ENCODE data around the gene PRSS8.
A peak's percentile ranks its signal among the peaks of the same experiment; 100 is the strongest.

The PRSS8 gene

DNA sequence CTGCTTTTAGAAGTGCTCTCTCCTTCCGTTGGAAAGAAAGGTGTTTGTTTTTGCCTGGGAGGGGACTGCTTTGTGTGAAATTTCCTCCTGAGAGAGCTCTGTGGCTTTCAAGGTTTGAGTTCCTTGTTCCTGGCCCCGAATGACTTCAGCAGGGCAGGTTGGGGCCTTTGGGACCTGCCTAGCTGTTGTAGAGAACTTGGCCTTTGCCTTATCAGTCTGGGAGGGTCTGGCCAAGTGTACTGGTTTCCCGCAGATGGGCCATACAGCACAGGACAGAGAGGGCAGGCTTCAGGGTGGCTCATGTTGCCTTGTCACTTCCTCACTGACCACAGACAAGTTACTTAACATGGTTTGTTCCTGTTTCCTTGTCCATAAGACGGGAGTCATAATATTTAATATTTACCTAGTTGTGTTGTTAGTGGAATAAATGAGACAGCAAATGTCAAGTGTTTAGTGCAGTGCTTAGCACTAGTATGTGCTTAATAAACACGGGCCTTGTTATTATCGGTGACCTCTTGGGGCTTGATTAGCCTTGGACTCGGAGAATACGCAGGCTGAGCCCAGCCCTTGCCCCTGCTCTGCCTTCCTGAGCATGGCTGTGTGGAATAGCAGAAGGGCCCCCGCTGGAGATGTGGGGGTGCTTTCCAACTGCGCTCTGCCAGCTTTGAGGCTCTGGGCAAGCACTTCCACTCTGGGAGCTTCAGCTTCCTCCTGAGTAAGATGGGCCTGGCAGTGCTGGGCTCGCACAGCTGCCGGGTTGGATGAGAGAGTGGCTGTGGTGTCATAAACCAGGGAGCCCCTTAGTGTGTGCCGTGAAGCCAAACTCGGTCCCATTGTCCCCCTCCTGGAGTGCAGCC, 6.6 kb downstream of the PRSS8 start:
- no peak for DNase-seq (ENCODE audit: low spot score)

DNA sequence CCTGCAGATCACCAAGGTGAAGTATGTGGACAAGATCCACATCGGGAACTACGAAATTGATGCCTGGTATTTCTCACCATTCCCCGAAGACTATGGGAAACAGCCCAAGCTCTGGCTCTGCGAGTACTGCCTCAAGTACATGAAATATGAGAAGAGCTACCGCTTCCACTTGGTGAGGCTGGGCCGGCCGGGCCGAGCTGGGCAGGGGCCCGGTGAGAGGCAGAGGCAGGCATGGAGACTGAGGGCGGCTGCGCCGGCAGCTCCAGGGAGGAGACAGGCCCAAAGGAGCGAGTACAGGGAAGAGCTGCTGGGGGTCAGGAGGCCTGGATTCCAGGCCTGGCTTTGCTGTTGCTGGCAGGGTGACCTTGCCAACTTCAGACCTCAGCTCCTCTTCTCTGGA, 8.3 kb downstream of the PRSS8 start:
- no peak for DNase-seq (ENCODE audit: low spot score)

DNA sequence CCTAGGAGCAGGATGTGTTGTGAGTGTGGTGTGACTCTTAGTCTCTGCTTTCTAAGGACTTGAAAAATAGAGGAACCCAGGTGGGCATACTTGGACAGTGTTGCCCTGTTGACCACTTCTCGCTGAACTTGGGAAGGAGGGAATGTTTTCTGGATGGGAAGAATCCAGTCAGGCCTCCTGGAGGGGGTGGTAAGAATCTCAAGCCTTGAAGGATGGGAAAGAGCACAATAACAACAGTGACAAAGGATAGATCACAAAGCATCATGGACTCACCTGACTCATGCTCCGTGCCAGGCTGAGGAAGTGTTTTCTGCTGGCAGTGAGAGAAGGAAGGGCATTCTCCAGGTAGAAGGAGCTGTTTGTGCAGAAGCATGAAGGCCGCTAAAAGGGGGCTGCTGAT, 9.7 kb downstream of the PRSS8 start:
- DNase-seq (ENCODE audit: low spot score) = no peak

DNA sequence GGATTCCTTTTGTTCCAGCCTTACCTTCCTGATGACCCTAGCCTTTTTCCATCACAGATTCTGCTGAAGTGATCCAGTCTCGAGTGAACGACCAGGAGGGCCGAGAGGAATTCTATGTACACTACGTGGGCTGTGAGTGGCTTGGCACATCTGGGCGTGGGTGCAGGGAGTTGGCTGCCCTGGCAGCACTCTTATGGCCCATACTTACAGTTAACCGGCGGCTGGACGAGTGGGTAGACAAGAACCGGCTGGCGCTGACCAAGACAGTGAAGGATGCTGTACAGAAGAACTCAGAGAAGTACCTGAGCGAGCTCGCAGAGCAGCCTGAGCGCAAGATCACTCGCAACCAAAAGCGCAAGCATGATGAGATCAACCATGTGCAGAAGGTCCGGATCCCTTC, 15.4 kb downstream of the PRSS8 start:
- no peak for DNase-seq (ENCODE audit: low spot score)

DNA sequence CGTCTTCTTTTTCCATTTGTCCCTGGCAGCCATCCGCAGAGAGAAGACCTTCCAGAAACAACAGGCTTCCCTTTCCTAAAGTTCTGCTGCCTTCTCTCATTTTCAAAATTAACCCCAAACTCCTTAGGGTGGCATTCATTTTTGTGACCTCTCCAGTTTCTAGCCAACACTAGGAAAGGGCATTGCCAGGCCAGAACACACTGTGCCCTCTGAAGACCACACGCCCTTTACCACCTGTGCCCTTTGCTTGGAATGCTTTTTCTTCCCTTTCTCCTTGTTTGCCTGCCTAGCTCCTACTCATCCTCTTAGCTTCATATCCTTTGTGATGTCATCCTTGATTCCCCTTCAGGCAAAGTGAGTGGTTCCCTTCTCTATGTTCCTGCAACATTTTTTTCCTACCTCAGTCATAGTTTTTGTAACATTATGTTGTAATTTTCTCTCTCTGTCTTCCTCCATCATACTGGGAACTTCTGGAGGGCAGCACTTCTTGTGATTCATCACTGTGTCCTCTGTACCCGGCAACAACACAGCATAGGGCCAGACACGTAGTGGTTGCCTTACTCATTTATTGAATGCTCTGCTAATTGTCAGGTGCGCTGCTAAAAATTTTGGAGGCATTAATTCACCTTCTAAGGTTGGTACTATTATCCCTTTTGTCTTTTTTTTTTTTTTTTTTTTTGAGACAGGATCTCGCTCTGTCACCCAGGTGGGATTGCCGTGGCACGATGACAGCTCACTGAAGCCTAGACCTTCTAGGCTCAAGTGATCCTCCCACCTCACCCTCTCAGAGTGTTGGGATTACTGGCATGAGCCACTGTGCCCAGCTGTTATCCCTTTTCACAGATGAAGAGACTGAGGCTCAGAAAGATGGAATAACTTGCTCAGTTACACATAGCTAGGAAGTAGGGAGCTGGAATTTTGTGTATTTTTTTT, 17.0 kb downstream of the PRSS8 start:
- DNase-seq (ENCODE audit: low spot score) = no peak

DNA sequence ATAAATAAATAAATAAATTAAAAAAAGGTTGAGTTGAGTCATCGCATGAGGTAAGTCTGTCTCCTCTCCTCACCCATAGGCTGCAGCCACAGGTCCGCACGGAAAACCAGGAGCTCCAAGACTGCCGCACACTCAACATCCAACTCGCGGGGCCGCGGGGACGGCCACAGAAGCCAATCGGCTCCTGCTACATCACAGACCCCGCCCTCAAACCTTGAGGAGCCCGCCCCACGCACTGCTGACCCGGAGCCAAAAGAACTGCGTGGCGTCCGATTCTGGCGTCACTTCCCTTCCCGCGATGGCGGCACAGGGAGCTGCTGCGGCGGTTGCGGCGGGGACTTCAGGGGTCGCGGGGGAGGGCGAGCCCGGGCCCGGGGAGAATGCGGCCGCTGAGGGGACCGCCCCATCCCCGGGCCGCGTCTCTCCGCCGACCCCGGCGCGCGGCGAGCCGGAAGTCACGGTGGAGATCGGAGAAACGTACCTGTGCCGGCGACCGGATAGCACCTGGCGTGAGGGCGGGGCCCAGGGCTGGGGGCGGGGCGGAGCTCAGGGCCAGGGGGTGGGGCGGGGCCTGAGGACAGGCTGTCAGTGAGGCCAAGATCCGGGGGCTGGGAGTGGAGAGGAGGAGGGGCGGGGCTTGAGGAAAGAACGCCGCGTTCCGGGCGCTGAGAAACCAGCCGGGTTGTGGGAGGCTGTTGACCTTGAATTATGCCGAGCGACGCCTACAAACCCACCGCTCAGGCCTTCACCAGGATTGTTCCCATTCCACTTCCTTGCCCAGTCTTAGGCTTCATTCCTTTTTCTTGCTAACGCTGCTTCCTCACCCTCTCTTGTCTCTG, 17.9 kb downstream of the PRSS8 start, which contains the start of gene KAT8:
TSS of gene KAT8 (plus strand) at position 281 of the 839 bp plus-strand sequence. CDS start at position 299, 18 bp downstream.
- DNase-seq (ENCODE audit: low spot score) = peak; percentile 97

DNA sequence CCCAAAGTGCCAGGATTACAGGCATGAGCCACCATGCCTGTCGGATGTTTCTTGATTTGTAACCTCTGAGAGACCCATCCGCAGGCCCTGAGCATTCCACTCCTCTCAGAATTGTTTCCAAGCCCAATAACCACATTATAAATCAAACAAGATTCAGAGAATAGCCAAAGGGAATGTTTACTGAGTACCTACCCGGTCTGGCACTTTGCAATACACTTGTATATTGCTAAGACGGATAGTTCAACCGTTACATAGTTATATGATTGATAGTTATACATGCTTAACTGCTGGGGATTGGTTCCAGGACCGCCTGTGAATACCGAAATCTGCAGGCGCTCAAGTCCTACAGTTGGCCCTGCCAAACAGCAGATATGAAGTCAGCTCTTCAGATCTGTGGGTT, 21.1 kb downstream of the PRSS8 start:
- DNase-seq (ENCODE audit: low spot score) = no peak

DNA sequence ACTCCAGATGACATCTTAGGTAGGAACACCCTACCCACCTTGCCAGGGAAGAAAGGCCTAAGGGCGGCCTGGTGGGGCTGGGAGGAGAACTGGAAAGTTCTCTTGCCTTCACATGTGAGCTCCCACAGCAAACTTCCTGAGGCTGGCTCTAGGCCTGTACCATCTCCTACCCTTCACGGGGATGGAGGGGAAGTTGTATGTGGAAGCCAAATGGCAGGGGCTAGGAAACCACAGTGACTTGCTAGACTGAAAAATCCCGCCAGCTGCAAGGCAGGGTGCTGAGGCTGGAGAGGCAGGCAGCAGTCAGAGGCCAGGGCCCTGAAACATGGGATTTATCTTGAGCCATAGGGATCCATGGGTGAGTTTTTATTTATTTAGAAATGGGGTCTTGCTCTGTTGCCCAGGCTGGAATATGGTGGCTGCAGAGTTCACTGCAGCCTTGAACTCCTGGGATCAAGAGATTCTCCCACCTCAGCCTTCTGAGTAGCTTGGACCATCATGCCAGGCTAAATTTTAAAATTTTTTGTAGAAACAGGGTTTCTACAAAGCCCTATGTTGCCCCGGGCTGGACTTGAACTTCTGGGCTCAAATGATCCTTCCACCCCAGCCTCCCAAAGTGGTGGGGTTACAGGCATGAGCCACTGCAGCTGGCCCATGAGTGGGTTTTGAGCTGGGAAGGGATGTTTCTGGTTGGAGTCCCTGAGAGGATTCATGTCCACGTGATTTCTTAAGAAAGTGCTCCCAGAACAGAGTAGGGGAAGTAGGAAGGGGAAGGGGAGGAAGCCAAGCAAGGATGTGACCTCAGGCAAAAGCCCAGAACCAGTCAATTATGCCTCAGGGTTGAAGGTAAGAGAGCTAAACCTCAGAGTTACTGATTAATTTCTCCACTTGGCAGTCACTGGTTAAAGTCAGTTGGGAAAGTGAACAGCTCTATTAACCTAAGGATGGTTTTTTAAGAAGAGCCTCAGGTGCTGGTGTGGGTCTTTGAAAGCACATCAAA, 22.1 kb downstream of the PRSS8 start:
- DNase-seq (ENCODE audit: low spot score) = peak; percentile 28

DNA sequence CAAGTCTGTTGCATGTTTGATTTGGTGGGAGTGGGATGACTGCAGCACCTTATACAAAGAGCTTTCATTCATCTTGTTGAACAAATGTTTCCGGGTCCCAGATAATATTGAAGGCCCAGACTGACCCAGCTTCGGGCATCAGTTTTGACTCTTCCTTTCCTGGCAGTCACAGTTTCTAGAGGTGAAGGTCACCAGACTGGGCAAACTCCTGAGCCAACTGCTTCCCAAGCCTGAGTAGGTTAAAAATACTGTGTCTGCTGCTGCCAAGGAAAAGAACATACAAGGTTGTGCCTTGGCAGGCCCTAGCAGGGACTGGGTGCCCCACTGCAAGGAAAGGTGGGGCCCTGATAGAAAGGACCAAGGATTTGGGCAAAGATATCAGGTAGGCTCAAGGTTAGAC, 22.8 kb downstream of the PRSS8 start:
- no peak for DNase-seq (ENCODE audit: low spot score)

DNA sequence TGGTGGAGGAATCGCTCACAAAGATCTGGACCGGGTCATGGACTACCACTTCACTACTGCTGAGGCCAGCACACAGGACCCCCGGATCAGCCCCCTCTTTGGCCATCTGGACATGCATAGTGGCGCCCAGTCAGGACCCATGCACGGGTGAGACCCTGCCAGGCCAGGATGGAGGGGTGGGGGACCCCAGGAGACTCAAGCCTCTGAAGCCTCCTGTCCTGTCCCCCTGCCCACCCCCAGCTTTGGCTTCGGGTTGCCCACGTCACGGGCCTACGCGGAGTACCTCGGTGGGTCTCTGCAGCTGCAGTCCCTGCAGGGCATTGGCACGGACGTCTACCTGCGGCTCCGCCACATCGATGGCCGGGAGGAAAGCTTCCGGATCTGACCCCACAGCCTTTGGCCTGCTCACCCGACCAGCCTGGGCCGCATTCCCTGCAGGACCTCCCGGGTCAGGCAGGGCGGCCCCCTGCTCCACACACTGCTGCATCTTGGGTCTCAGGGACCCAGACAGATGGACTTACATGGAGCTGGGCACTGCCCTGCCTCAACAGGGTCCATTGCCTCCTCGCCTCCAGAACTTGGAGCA, 23.6 kb downstream of the PRSS8 start:
- DNase-seq (ENCODE audit: low spot score) = no peak

DNA sequence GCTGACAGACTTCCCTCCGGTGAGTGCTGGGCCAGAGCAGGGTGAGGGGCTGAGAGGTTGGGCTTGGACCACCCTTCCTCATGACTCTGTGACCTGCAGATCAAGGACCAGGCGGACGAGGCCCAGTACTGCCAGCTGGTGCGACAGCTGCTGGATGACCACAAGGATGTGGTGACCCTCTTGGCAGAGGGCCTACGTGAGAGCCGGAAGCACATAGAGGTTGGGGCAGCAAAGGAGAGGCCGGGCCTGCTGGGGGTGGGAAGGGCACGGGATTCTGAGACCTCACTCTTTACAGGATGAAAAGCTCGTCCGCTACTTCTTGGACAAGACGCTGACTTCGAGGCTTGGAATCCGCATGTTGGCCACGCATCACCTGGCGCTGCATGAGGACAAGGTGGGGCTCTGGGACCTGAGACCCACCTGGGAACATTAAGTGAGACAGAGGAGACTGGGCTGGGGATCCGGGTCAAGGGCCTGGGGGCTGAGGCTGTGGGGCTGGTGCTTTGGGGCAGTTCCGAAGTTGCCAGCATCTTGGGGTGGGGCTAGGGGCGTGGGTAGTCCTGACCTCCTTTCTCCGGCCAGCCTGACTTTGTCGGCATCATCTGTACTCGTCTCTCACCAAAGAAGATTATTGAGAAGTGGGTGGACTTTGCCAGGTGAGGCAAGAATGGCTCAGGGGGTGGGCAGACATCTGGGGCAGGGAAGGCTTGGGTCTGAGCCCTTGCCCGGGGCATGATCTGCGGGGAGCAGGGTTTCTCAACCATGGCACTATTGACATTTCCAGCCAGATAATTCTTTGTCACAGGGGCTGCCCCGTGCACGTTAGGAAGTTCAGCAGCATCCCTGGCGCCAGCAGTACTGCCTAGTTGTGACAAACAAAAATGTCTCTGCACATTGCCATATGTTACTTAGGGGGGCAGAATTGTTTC, 25.2 kb downstream of the PRSS8 start:
- DNase-seq (ENCODE audit: low spot score) = no peak

DNA sequence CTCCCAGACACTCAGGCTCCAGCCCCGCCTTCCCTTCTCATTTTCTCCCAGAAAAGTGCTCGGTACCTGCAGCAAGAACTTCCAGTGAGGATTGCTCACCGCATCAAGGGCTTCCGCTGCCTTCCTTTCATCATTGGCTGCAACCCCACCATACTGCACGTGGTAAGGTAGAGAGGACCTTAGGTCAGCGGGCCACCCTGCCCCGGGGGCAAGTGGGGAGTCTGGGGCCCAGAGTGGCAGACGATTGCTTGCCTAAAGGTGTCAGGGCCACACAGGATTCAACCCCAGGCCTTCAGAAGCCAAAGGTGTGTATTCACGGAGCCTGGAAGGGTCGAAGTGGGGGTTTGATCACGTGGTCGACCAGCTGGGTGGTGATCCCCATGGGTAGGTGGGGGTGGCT, 25.9 kb downstream of the PRSS8 start:
- no peak for DNase-seq (ENCODE audit: low spot score)

DNA sequence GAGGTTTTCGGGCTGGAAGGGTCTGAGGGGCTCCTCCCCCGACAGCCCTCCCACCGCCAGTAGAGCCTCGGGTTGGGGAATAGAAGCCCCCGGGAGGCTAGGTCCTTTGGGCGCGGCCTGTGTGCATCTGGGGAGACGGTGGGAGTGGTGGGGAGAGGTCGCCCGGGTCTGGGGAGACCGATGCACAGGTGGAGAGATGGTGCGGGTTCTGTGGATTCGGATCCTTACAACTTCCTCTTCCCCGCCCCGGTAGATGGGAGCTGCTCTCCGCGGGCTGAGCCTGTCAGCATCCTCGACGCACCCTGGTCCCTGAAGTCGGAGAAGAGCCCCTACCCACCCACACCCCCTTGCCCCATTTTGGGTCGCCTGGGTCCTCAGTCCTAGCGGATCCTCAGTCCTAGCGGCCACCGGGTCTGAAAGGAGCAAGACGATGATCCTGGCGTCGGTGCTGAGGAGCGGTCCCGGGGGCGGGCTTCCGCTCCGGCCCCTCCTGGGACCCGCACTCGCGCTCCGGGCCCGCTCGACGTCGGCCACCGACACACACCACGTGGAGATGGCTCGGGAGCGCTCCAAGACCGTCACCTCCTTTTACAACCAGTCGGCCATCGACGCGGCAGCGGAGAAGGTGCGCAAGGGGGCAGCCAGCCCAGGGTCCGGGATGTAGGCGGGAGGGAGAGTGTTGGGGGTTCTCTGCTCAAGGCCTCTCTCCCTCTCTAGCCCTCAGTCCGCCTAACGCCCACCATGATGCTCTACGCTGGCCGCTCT, 26.6 kb downstream of the PRSS8 start:
- no peak for DNase-seq (ENCODE audit: low spot score)

DNA sequence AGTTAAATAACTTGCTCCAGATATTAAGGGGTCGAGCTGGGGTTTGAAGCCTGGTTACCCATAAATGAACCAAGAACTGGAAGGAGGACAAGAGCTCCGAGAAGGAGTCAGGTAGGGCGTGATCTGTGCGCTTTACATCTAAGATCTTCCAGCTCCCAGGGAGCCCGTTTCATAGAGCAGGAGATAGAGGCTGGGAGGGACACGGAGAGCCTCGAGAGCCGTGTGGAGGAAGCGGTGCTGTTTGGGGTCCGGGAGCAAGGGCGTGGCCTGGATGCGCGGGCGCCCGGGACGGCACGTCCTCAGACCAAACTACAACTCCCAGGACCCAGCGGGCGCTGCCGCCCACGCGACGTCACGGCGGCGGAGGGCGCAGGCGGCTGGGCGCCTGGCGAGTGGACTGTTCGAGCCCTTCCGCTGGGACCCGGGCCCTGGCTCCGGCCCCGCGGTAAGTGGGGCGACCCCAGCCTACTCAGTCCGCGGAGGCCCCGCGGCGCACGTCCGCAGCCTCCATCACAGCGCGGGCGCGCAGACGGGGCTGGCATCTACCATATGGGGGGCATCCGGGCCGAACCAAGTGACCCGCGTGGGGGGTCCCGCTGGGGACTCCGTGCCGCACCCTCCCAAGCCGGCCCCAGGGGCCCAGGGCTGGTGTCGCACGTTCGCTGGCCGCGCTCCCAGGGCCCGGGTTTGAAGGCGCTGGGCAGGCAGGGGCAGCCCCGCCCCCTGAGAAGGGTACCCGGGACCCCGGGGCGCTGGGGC, 27.3 kb downstream of the PRSS8 start, which contains the start of gene BCKDK:
TSS of gene BCKDK (plus strand) at position 352 of the 759 bp plus-strand sequence. CDS start 838 bp downstream, outside the sequence.
- peak; percentile 62 for DNase-seq (ENCODE audit: low spot score)

DNA sequence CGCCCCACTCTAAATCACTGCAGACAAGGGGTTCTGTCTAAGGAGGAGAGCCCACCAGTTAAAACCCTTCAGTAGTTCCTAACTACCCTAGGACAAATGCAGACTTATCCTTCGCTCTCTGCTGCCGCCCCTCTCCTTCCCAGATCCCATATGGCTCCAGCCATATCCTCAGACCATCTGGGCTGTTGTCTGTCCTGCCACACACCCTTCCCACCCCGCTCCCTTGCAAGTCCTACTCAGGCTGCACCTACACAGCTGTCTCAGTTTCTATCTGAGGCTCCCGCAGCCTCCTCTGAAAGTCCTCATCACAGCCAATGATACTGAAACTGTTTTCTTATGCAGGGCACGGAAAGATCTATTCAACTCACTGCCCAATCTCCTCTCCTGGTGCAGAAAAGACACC, 28.1 kb downstream of the PRSS8 start:
- DNase-seq (ENCODE audit: low spot score) = no peak

DNA sequence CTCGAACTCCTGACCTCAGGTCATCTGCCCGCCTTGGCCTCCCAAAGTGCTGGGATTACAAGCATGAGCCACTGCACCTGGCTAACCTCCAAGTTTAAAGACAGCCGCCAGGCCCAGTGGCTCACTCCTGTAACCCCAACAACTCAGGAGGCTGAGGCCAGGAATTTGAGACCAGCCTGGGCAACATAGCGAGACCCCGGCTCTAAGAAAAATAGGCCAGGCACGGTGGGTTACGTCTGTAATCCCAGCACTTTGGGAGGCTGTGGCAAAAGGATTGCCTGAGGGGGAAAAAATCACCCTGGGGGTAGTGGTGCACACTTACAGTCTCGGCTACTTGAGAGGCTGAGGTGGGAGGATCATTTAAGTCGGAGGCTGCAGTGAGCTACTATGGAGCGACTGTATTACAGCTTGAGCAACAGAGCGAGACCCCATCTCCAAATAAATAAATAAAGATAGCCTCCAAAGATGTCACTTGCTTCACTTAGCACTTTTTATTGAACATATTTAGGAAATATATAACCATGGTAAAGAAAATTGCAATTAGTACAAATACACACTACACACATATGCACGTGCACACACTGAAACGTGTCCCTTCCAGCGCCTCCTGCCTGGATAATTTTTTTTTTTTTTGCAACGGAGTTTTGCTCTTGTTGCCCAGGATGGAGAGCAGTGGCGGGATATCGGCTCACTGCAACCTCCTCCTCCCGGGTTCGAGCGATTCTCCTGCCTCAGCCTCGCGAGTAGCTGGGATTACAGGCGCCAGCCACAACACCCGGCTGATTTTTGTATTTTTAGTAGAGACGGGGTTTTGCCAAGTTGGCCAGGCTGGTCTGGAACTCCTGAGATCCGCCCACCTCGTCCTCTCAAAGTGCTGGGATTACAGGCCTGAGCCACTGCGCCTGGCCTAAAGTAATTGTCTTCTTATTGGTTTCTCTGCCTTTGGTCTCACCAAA, 28.7 kb downstream of the PRSS8 start:
- DNase-seq (ENCODE audit: low spot score) = no peak

All from SW480 (cell line).